Measurements from ENCODE around the gene SDK1. TPM values are rescaled to one million over a fixed set of nuclear protein-coding genes. Genes with fewer than 3 reads are reported as not detected.

SDK1 gene
- total RNA-seq, 4 donors from 2014 or later: under 0.01 to 16.2 (median 7.2) TPM

GRCh38 chr7:3501671-3502070, 200.6 kb downstream of the SDK1 start:
- no peaks in the 10 kb centered on the region for H3K4me1 ChIP-seq
- H3K36me3 ChIP-seq: no peaks in the 10 kb centered on the region
- no peak for TF ChIP-seq CTCF (IDR thresholded peaks at IDR 0.05)
- TF ChIP-seq POLR2A (IDR thresholded peaks at IDR 0.05): no peak
- peaks cover 0 to 5% of the 10 kb centered on the region in 2 donors for H3K9me3 ChIP-seq
- no peak overlapping the region for H3K4me3 ChIP-seq
- intact Hi-C loops (cut with DNase I; ENCODE audit: low total_unique reads): no loop called here
- H3K27ac ChIP-seq: no peak overlapping the region
- no peak for DNase-seq
- H3K27me3 ChIP-seq: no peaks in the 10 kb centered on the region

GRCh38 chr7:3504384-3504783, 203.3 kb downstream of the SDK1 start:
- intact Hi-C loops (cut with DNase I; ENCODE audit: low total_unique reads): no loop called here
- H3K4me1 ChIP-seq: no peaks in the 10 kb centered on the region
- H3K27me3 ChIP-seq: no peaks in the 10 kb centered on the region
- no peak for DNase-seq
- no peaks in the 10 kb centered on the region for H3K36me3 ChIP-seq
- H3K27ac ChIP-seq: no peak overlapping the region
- H3K9me3 ChIP-seq: peaks cover 0 to 5% of the 10 kb centered on the region in 2 donors
- no peak overlapping the region for H3K4me3 ChIP-seq
- no peak for TF ChIP-seq POLR2A (IDR thresholded peaks at IDR 0.05)
- no peak for TF ChIP-seq CTCF (IDR thresholded peaks at IDR 0.05)

- TF ChIP-seq CTCF (IDR thresholded peaks at IDR 0.05): no peak
- TF ChIP-seq POLR2A (IDR thresholded peaks at IDR 0.05): no peak
- Histone ChIP-seq H3K27ac (no peak overlapping the region), H3K27me3 (no peaks in the 10 kb centered on the region), H3K4me3 (no peak overlapping the region), H3K36me3 (no peaks in the 10 kb centered on the region), H3K4me1 (no peaks in the 10 kb centered on the region), H3K9me3 (no peaks in the 10 kb centered on the region)
- DNase-seq: no peak
- intact Hi-C loops (cut with DNase I; ENCODE audit: low total_unique reads): no loop called here
Observed at GRCh38 chr7:3510101-3511020, 209.3 kb downstream of the SDK1 start.

GRCh38 chr7:3517344-3517743, 216.3 kb downstream of the SDK1 start:
- TF ChIP-seq POLR2A (IDR thresholded peaks at IDR 0.05): no peak
- no peak for TF ChIP-seq CTCF (IDR thresholded peaks at IDR 0.05)
- no peaks in the 10 kb centered on the region for H3K27me3 ChIP-seq
- DNase-seq: no peak

GRCh38 chr7:3518546-3518945, 217.5 kb downstream of the SDK1 start:
- Histone ChIP-seq H3K36me3 (no peaks in the 10 kb centered on the region), H3K4me1 (no peaks in the 10 kb centered on the region), H3K9me3 (no peaks in the 10 kb centered on the region), H3K4me3 (no peak overlapping the region), H3K27me3 (no peaks in the 10 kb centered on the region), H3K27ac (no peak overlapping the region)
- DNase-seq: no peak
- intact Hi-C loops (cut with DNase I; ENCODE audit: low total_unique reads): no loop called here
- TF ChIP-seq CTCF (IDR thresholded peaks at IDR 0.05) (no peak), POLR2A (IDR thresholded peaks at IDR 0.05) (no peak)

More at GRCh38 chr7:3517344-3517743, 216.3 kb downstream of the SDK1 start:
- intact Hi-C loops (cut with DNase I; ENCODE audit: low total_unique reads): no loop called here
- Histone ChIP-seq H3K36me3 (no peaks in the 10 kb centered on the region), H3K4me1 (no peaks in the 10 kb centered on the region), H3K9me3 (no peaks in the 10 kb centered on the region), H3K4me3 (no peak overlapping the region), H3K27ac (no peak overlapping the region)

Data from uterus (tissue), 4 donors.